Measurements from ENCODE around the gene RFLNA.

The RFLNA gene

GRCh38 chr12:124335426-124336183, 40.7 kb downstream of the RFLNA start:
- Histone ChIP-seq H3K9ac (ENCODE audit: low read length) (no peak overlapping the region), H3K4me3 (ENCODE audit: low read depth in 1 of 2, low read length in 2 of 2) (no peak overlapping the region), H3K27me3 (ENCODE audit: control insufficient read depth in 1 of 2, insufficient read depth in 2 of 2, low read length in 2 of 2) (no peaks in the 10 kb centered on the region), H3K36me3 (ENCODE audit: insufficient read depth, low read length) (peaks cover 81% of the 10 kb centered on the region), H3K9me3 (ENCODE audit: low read length) (no peaks in the 10 kb centered on the region), H3K27ac (ENCODE audit: low read depth, low read length) (no peak overlapping the region), H3K4me1 (ENCODE audit: insufficient read depth, low read length) (no peaks in the 10 kb centered on the region)

DNA sequence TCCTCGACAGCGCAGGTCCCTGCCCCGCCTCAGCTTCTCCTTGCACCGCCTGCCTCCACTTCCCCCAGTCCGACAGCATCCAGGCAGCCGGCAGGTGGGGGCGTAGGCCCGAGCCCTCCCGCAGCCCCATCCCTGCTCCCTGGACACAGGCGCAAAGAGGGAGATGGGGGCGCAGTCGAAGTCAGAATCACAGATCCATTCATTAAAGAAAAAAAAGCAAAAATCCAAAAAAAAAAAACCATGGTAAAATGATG, 41.2 kb downstream of the RFLNA start:
- H3K9me3 ChIP-seq (ENCODE audit: low read length): no peaks in the 10 kb centered on the region
- no peaks in the 10 kb centered on the region for H3K4me1 ChIP-seq (ENCODE audit: insufficient read depth, low read length)
- H3K27ac ChIP-seq (ENCODE audit: low read depth, low read length): no peak overlapping the region
- H3K4me3 ChIP-seq (ENCODE audit: low read depth in 1 of 2, low read length in 2 of 2): no peak overlapping the region
- peaks cover 81% of the 10 kb centered on the region for H3K36me3 ChIP-seq (ENCODE audit: insufficient read depth, low read length)
- H3K9ac ChIP-seq (ENCODE audit: low read length): no peak overlapping the region
- no peaks in the 10 kb centered on the region for H3K27me3 ChIP-seq (ENCODE audit: control insufficient read depth in 1 of 2, insufficient read depth in 2 of 2, low read length in 2 of 2)

- H3K4me1 ChIP-seq (ENCODE audit: insufficient read depth, low read length): no peaks in the 10 kb centered on the region
- H3K36me3 ChIP-seq (ENCODE audit: insufficient read depth, low read length): peaks cover 82% of the 10 kb centered on the region
- no peak overlapping the region for H3K27ac ChIP-seq (ENCODE audit: low read depth, low read length)
- H3K9me3 ChIP-seq (ENCODE audit: low read length): no peaks in the 10 kb centered on the region
- no peaks in the 10 kb centered on the region for H3K27me3 ChIP-seq (ENCODE audit: control insufficient read depth in 1 of 2, insufficient read depth in 2 of 2, low read length in 2 of 2)
- no peak overlapping the region for H3K9ac ChIP-seq (ENCODE audit: low read length)
- no peak overlapping the region for H3K4me3 ChIP-seq (ENCODE audit: low read depth in 1 of 2, low read length in 2 of 2)
Observed at GRCh38 chr12:124336742-124337520, 42.0 kb downstream of the RFLNA start.

GRCh38 chr12:124337622-124338021, 42.7 kb downstream of the RFLNA start:
- Histone ChIP-seq H3K27ac (ENCODE audit: low read depth, low read length) (no peak overlapping the region), H3K36me3 (ENCODE audit: insufficient read depth, low read length) (peaks cover 78% of the 10 kb centered on the region), H3K9ac (ENCODE audit: low read length) (no peak overlapping the region), H3K4me1 (ENCODE audit: insufficient read depth, low read length) (no peaks in the 10 kb centered on the region), H3K4me3 (ENCODE audit: low read depth in 1 of 2, low read length in 2 of 2) (no peak overlapping the region), H3K9me3 (ENCODE audit: low read length) (no peaks in the 10 kb centered on the region), H3K27me3 (ENCODE audit: control insufficient read depth in 1 of 2, insufficient read depth in 2 of 2, low read length in 2 of 2) (no peaks in the 10 kb centered on the region)

DNA sequence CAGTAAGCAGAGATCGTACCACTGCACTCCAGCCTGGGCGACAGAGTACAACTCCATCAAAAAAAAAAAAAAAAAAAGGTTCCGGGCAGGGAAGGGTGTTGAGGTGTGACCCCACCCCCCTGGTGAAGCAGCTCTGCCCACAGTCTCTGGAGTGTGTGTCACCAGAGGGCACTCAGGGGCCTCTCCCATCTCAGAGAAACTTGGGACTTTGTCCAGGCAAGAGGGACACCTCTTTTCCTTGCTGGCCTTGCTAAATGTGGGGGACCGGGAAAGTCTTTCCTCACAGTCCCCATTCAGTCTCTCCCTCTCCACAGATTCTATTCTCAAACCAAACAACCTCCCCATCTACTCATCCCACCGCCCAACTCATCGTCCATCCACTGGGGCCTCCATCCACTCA, 43.6 kb downstream of the RFLNA start:
- Histone ChIP-seq H3K4me1 (ENCODE audit: insufficient read depth, low read length) (no peaks in the 10 kb centered on the region), H3K36me3 (ENCODE audit: insufficient read depth, low read length) (peaks cover 78% of the 10 kb centered on the region), H3K27me3 (ENCODE audit: control insufficient read depth in 1 of 2, insufficient read depth in 2 of 2, low read length in 2 of 2) (no peaks in the 10 kb centered on the region), H3K4me3 (ENCODE audit: low read depth in 1 of 2, low read length in 2 of 2) (no peak overlapping the region), H3K9me3 (ENCODE audit: low read length) (no peaks in the 10 kb centered on the region), H3K27ac (ENCODE audit: low read depth, low read length) (no peak overlapping the region), H3K9ac (ENCODE audit: low read length) (no peak overlapping the region)

GRCh38 chr12:124338876-124339603, 44.1 kb downstream of the RFLNA start:
- Histone ChIP-seq H3K9ac (ENCODE audit: low read length) (no peak overlapping the region), H3K27me3 (ENCODE audit: control insufficient read depth in 1 of 2, insufficient read depth in 2 of 2, low read length in 2 of 2) (no peaks in the 10 kb centered on the region), H3K9me3 (ENCODE audit: low read length) (no peaks in the 10 kb centered on the region), H3K4me1 (ENCODE audit: insufficient read depth, low read length) (no peaks in the 10 kb centered on the region), H3K27ac (ENCODE audit: low read depth, low read length) (no peak overlapping the region), H3K36me3 (ENCODE audit: insufficient read depth, low read length) (peaks cover 76% of the 10 kb centered on the region), H3K4me3 (ENCODE audit: low read depth in 1 of 2, low read length in 2 of 2) (no peak overlapping the region)

GRCh38 chr12:124340080-124340900, 45.4 kb downstream of the RFLNA start:
- Histone ChIP-seq H3K36me3 (ENCODE audit: insufficient read depth, low read length) (peaks cover 76% of the 10 kb centered on the region), H3K9ac (ENCODE audit: low read length) (no peak overlapping the region), H3K4me3 (ENCODE audit: low read depth in 1 of 2, low read length in 2 of 2) (no peak overlapping the region), H3K9me3 (ENCODE audit: low read length) (no peaks in the 10 kb centered on the region), H3K4me1 (ENCODE audit: insufficient read depth, low read length) (no peaks in the 10 kb centered on the region), H3K27ac (ENCODE audit: low read depth, low read length) (no peak overlapping the region), H3K27me3 (ENCODE audit: control insufficient read depth in 1 of 2, insufficient read depth in 2 of 2, low read length in 2 of 2) (no peaks in the 10 kb centered on the region)

DNA sequence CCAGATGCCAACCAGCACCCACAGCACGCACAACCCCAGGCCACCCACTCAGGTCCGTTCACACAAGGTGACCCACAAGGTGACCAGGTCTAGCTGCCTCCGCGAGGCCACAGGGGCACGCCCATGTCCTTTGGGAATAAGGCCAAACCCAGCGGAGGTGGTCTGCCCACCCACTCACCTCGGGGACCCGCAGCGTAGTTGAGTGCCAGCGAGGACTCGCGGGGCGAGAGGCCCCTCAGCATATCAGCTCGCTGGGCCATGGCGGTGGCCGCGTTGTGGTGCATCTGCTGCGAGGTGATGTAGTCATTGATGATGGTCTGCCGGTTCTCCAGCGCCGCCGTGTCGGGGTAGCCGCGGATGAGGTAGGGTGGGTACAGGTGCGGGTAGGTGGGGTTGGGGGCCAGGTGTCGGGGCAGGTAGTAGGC, 46.8 kb downstream of the RFLNA start:
- no peaks in the 10 kb centered on the region for H3K4me1 ChIP-seq (ENCODE audit: insufficient read depth, low read length)
- H3K36me3 ChIP-seq (ENCODE audit: insufficient read depth, low read length): peaks cover 75% of the 10 kb centered on the region
- H3K27ac ChIP-seq (ENCODE audit: low read depth, low read length): no peak overlapping the region
- H3K9ac ChIP-seq (ENCODE audit: low read length): no peak overlapping the region
- no peaks in the 10 kb centered on the region for H3K27me3 ChIP-seq (ENCODE audit: control insufficient read depth in 1 of 2, insufficient read depth in 2 of 2, low read length in 2 of 2)
- no peak overlapping the region for H3K4me3 ChIP-seq (ENCODE audit: low read depth in 1 of 2, low read length in 2 of 2)
- H3K9me3 ChIP-seq (ENCODE audit: low read length): no peaks in the 10 kb centered on the region

DNA sequence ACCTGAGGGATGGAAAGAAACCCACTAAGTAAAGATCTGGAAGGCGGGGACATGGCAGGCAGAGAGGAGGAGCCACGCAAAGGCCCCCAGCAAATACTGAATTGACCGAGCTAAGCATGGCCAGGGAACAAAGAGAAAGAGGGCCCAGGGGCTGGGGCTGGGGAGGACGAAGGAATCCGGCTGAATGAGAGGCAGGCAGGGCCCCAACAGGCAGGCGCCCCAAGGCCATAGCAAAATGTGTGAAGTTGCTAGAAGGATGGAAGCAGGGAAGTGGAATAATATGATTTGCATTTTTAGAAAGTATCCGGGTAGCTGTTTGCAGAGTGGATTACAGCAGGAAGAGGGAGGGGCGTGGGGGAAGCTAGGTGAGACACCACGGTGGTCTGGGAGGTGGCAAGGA, 49.1 kb downstream of the RFLNA start:
- no peaks in the 10 kb centered on the region for H3K4me1 ChIP-seq (ENCODE audit: insufficient read depth, low read length)
- no peaks in the 10 kb centered on the region for H3K9me3 ChIP-seq (ENCODE audit: low read length)
- H3K27ac ChIP-seq (ENCODE audit: low read depth, low read length): no peak overlapping the region
- H3K36me3 ChIP-seq (ENCODE audit: insufficient read depth, low read length): peaks cover 80% of the 10 kb centered on the region
- no peaks in the 10 kb centered on the region for H3K27me3 ChIP-seq (ENCODE audit: control insufficient read depth in 1 of 2, insufficient read depth in 2 of 2, low read length in 2 of 2)
- H3K9ac ChIP-seq (ENCODE audit: low read length): no peak overlapping the region
- no peak overlapping the region for H3K4me3 ChIP-seq (ENCODE audit: low read depth in 1 of 2, low read length in 2 of 2)

DNA sequence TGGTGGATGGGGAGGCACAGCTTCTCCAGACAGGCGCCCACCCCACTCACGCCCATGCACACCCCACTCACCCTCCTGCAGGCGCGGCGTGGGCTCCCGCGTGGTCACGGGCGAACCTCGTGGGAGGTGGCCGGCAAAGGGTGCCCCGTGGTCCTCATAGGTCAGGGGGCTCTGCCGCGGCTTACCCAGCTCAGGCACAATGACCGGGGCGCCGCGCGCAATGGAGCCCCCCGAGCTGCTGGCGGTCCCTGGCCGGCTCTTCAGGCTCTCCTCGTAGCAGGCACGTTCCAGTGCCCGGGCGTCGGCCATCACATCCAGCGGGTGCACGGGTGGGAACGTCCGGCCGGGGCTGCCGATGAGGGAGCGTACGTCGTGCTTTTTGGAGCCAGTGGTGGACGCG, 49.6 kb downstream of the RFLNA start:
- H3K4me3 ChIP-seq (ENCODE audit: low read depth in 1 of 2, low read length in 2 of 2): no peak overlapping the region
- no peaks in the 10 kb centered on the region for H3K27me3 ChIP-seq (ENCODE audit: control insufficient read depth in 1 of 2, insufficient read depth in 2 of 2, low read length in 2 of 2)
- peaks cover 83% of the 10 kb centered on the region for H3K36me3 ChIP-seq (ENCODE audit: insufficient read depth, low read length)
- H3K9ac ChIP-seq (ENCODE audit: low read length): no peak overlapping the region
- no peaks in the 10 kb centered on the region for H3K4me1 ChIP-seq (ENCODE audit: insufficient read depth, low read length)
- H3K27ac ChIP-seq (ENCODE audit: low read depth, low read length): no peak overlapping the region
- H3K9me3 ChIP-seq (ENCODE audit: low read length): no peaks in the 10 kb centered on the region

- Histone ChIP-seq H3K9me3 (ENCODE audit: low read length) (no peaks in the 10 kb centered on the region), H3K27me3 (ENCODE audit: control insufficient read depth in 1 of 2, insufficient read depth in 2 of 2, low read length in 2 of 2) (no peaks in the 10 kb centered on the region), H3K36me3 (ENCODE audit: insufficient read depth, low read length) (peaks cover 89% of the 10 kb centered on the region), H3K4me1 (ENCODE audit: insufficient read depth, low read length) (no peaks in the 10 kb centered on the region), H3K4me3 (ENCODE audit: low read depth in 1 of 2, low read length in 2 of 2) (no peak overlapping the region), H3K27ac (ENCODE audit: low read depth, low read length) (no peak overlapping the region), H3K9ac (ENCODE audit: low read length) (no peak overlapping the region)
Observed at GRCh38 chr12:124345795-124346194, 50.9 kb downstream of the RFLNA start.
